Osteoblast (primary cell): ENCODE data around the gene PDIA6. TPM values are rescaled to one million over a fixed set of nuclear protein-coding genes. Genes with fewer than 3 reads are reported as not detected.
A peak's percentile ranks its signal among the peaks of the same experiment; 100 is the strongest.
"Not testable (repeated sequence)": the region's sequence is repeated elsewhere in the genome, so short reads cannot be mapped to it uniquely, and the experiment has no call there.

ENCODE experiments used
- DNase-seq: peaks from one replicate; pipeline ENCODE4 v3.0.0; 2011; ENCODE audit warnings: low spot score, mixed read lengths; ENCODE audit not compliant: insufficient read length; ENCODE audit errors: missing footprints
- H2AFZ ChIP-seq: 2 replicates; pipeline ENCODE4 v1.6.0; 2011; ENCODE audit warnings: mild to moderate bottlenecking, low read length
- H3K27ac ChIP-seq: 2 replicates; pipeline ENCODE4 v1.5.1; 2011; ENCODE audit warnings: mild to moderate bottlenecking, low read depth, low read length, moderate library complexity
- H3K27me3 ChIP-seq: 2 replicates; pipeline ENCODE4 v1.6.0; 2012; ENCODE audit warnings: mild to moderate bottlenecking, control low read depth, inconsistent platforms, low read length, moderate library complexity; ENCODE audit not compliant: insufficient read depth
- H3K36me3 ChIP-seq: 2 replicates; pipeline ENCODE4 v1.5.1; 2011; ENCODE audit warnings: mild to moderate bottlenecking, low read length, control low read depth, moderate library complexity; ENCODE audit not compliant: insufficient read depth
- H3K4me1 ChIP-seq: 2 replicates; pipeline ENCODE4 v1.5.1; 2011; ENCODE audit warnings: mild to moderate bottlenecking, low read length, control low read depth, moderate library complexity; ENCODE audit not compliant: insufficient read depth
- H3K4me2 ChIP-seq: 2 replicates; pipeline ENCODE4 v1.6.0; 2011; ENCODE audit warnings: mild to moderate bottlenecking, low read length; ENCODE audit not compliant: insufficient read depth
- H3K4me3 ChIP-seq: fragments of 200-600 bp; sonication (generic); 3 replicates; pipeline ENCODE4 v1.5.1; 2012; ENCODE audit warnings: mild to moderate bottlenecking, low read length, inconsistent platforms; ENCODE audit not compliant: insufficient read depth
- H3K79me2 ChIP-seq: 2 replicates; pipeline ENCODE4 v1.6.0; 2012; ENCODE audit warnings: mild to moderate bottlenecking, low read length, control low read depth, inconsistent platforms; ENCODE audit not compliant: insufficient read depth
- H3K9me3 ChIP-seq: 2 replicates; pipeline ENCODE4 v1.5.1; 2011; ENCODE audit warnings: low read depth, low read length, control low read depth
- H4K20me1 ChIP-seq: 2 replicates; pipeline ENCODE4 v1.6.0; 2012; ENCODE audit warnings: mild to moderate bottlenecking, low read length, control low read depth; ENCODE audit not compliant: insufficient read depth
- total RNA-seq: library from RNA; depleted of rRNA; stranded (reverse); fragments of >200 nt; gene quantifications from 2 replicates; pipeline ENCODE4 v1.2.3, GENCODE V29; 2012
- TF ChIP-seq, protein P1 (sequence below): IDR thresholded peaks from 2 replicates; pipeline ENCODE4 v1.5.1; 2011; ENCODE audit warnings: mild to moderate bottlenecking, low read depth, low read length, moderate library complexity; ENCODE audit errors: extremely low read depth

Gene PDIA6
- total RNA-seq, 1 donor, result 245 TPM

DNA sequence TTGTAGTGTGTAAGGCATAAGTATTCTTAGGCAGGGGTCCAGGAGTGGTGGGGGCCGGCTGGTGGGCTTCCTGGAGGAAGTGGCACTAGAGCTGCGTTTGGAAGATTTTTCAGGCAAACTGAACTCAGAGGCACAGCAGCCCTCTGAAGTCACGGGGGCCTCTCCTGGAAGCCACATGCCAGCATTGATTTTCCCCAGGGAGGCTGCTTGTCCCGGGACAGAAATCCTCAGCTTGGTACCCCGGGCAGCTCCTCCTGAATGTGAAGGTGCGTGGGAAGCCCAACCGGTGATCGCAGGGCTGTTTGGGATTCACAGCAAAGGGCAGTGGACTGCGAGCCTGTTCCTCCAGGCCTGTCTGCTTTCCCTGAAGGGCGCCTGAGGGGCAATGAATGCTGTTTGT is 1.6 kb upstream of the PDIA6 start:
- Histone ChIP-seq H4K20me1 (peaks cover 23% of the 10 kb centered on the region), H3K27me3 (peaks cover 23% of the 10 kb centered on the region), H3K4me3 (no peak overlapping the region), H3K27ac (no peak overlapping the region), H3K4me1 (peaks cover 22% of the 10 kb centered on the region), H2AFZ (peak overlapping the region; percentile 79), H3K4me2 (no peak overlapping the region), H3K9me3 (no peaks in the 10 kb centered on the region), H3K36me3 (no peaks in the 10 kb centered on the region), H3K79me2 (peaks cover 33% of the 10 kb centered on the region)
- TF ChIP-seq, protein P1, sequence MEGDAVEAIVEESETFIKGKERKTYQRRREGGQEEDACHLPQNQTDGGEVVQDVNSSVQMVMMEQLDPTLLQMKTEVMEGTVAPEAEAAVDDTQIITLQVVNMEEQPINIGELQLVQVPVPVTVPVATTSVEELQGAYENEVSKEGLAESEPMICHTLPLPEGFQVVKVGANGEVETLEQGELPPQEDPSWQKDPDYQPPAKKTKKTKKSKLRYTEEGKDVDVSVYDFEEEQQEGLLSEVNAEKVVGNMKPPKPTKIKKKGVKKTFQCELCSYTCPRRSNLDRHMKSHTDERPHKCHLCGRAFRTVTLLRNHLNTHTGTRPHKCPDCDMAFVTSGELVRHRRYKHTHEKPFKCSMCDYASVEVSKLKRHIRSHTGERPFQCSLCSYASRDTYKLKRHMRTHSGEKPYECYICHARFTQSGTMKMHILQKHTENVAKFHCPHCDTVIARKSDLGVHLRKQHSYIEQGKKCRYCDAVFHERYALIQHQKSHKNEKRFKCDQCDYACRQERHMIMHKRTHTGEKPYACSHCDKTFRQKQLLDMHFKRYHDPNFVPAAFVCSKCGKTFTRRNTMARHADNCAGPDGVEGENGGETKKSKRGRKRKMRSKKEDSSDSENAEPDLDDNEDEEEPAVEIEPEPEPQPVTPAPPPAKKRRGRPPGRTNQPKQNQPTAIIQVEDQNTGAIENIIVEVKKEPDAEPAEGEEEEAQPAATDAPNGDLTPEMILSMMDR, result no peak
- DNase-seq, result no peak

DNA sequence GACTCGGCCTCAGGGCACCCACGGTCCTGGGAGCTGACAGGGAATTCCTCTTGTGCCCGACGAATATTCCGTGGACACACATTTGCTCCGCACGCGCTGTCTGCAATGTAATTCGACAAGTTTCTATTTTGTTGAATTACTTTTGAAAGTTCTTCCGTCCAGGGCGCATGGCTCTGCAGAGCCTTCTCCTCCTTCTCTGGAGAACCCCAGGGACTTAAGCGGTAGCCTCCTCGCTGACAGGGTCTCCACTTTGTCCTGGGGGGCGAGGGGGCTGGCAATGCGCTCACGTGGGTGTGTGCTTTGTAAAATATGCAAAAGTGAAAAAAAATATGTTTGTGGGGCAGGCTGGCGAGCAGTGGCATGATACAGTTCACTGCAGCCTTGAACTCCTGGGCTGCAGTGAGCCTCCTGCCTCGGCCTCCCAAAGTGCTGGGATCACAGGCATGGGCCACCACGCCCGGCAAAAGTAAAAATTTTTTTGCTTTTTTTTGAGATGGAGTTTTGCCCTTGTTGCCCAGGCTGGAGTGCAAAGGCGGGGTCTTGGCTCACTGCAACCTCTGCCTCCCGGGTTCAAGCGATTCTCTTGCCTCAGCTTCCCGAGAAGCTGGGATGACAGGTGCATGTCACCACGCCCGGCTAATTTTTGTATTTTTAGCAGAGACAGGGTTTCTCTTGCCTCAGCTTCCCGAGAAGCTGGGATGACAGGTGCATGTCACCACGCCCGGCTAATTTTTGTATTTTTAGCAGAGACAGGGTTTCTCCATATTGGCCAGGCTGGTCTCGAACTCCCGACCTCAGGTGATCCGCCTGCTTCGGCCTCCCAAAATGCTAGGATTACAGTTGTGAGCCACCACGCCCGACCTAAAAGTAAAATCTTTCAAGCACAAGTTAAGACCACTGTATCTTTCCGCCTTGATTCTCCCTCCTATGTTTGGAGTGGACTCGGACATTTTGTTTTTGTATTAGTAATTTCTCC is 866 bp upstream of the PDIA6 start:
- H4K20me1 ChIP-seq, result peaks cover 26% of the 10 kb centered on the region
- H3K4me3 ChIP-seq, result peak overlapping the region; percentile 86
- not testable (repeated sequence) for H3K27ac ChIP-seq, DNase-seq, H3K36me3 ChIP-seq, H3K9me3 ChIP-seq
- H2AFZ ChIP-seq, result peak overlapping the region; percentile 70
- peaks cover 17% of the 10 kb centered on the region for H3K27me3 ChIP-seq
- H3K4me2 ChIP-seq, result peak overlapping the region; percentile 81
- peaks cover 22% of the 10 kb centered on the region for H3K4me1 ChIP-seq
- H3K79me2 ChIP-seq, result peaks cover 40% of the 10 kb centered on the region

DNA sequence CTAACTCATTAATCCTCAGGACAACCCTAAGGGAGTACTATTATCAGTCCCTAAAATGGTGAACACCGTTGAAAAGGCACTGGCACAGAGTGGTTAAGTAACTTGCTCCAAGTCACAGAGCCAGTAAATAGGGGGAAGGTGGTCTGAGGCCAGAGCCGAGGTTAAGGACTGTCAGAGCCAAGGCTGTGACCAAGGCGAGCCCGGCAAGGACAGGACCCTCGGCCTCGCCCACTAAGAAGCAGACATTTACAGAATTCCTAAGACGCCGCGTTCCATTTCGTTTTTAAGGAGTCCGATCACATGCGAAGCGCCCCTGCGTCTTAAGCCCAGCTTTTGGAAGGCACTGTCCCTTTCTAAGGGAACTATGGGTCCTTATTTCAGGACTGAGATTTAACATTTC is 1.1 kb downstream of the PDIA6 start:
- peak; percentile 49 for DNase-seq
- TF ChIP-seq, protein P1, result no peak
- no peaks in the 10 kb centered on the region for H3K36me3 ChIP-seq
- H3K79me2 ChIP-seq, result peaks cover 59% of the 10 kb centered on the region
- peak overlapping the region; percentile 69 for H3K27ac ChIP-seq
- peak overlapping the region; percentile 97 for H3K4me2 ChIP-seq
- H3K4me1 ChIP-seq, result peaks cover 25% of the 10 kb centered on the region
- no peaks in the 10 kb centered on the region for H3K9me3 ChIP-seq
- peaks cover 36% of the 10 kb centered on the region for H4K20me1 ChIP-seq
- peaks cover under 1% of the 10 kb centered on the region for H3K27me3 ChIP-seq
- peak overlapping the region; percentile 69 for H2AFZ ChIP-seq
- peak overlapping the region; percentile 86 for H3K4me3 ChIP-seq

DNA sequence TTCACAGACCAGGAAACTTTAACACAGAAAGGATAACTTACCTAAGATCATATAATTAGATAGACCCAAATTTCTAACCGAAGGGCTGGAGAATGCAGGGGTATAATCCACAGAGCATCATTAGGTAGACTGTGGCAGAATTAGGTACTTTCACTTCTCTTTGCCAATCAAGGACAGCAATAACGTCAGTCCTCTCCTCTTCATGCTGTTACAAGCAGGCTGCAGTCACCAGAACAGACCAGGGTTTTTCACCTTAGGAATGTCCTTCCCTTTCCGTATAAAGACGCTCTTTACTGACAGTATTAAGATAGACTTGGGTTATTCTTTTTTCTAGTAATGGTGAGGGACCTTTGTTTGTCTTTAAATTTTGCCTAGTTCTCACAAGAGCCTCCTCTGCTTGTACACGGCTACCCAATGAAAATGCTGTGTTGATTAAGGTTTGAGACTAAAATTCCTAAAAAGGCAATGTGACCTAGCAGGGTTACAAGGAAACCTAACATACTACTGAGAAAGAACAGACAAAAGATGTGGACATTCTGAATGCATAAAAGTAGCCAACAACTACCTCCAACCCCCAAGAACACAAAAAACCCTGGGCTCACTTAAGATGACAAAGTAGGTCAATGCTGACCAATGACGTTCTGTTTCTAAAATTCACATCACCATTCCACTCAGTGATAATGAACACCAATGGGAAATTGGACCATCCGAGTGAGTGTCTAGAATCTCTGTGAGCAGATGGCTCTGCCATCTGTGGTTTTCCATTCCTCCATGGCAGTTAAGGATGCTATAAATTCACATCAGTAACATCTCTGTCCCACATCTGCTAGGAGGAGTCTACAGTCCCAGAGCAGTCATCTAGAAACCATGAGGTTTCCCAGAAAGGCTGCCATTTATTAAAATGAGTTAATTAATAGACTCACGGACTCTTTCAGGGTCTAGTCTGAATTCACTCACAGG is 2.1 kb downstream of the PDIA6 start:
- Histone ChIP-seq H4K20me1 (peaks cover 36% of the 10 kb centered on the region), H3K4me3 (peak overlapping the region; percentile 86), H3K79me2 (peaks cover 66% of the 10 kb centered on the region)

More for the DNA sequence above, 2.1 kb downstream of the PDIA6 start:
- peak; percentile 78 for DNase-seq
- Histone ChIP-seq H3K27me3 (no peaks in the 10 kb centered on the region), H3K27ac (peak overlapping the region; percentile 3), H3K36me3 (no peaks in the 10 kb centered on the region), H2AFZ (no peak overlapping the region), H3K4me1 (peaks cover 25% of the 10 kb centered on the region), H3K9me3 (no peaks in the 10 kb centered on the region), H3K4me2 (peak overlapping the region; percentile 97)
- TF ChIP-seq, protein P1, result no peak
